Ishikawa (cell line): ENCODE results near the gene KDM4B.

ENCODE experiments used
- CEBPB ChIP-seq: IDR thresholded peaks from 2 replicates; pipeline ENCODE4 v1.6.1; 2012
- CREB1 ChIP-seq: IDR thresholded peaks from 2 replicates; pipeline ENCODE4 v1.6.1; 2012; ENCODE audit warnings: low read depth
- EGR1 ChIP-seq: IDR thresholded peaks from 2 replicates; pipeline ENCODE4 v1.6.1; 2012
- EP300 ChIP-seq: IDR thresholded peaks from 2 replicates; pipeline ENCODE4 v1.6.1; 2012; ENCODE audit warnings: borderline replicate concordance
- FOXM1 ChIP-seq: IDR thresholded peaks from 2 replicates; pipeline ENCODE4 v1.6.1; 2012; ENCODE audit warnings: low read depth, borderline replicate concordance
- NFIC ChIP-seq: IDR thresholded peaks from 2 replicates; pipeline ENCODE4 v1.6.1; 2012
- RAD21 ChIP-seq: IDR thresholded peaks from 2 replicates; pipeline ENCODE4 v1.6.1; 2012; ENCODE audit warnings: low read depth
- TAF1 ChIP-seq: IDR thresholded peaks from 2 replicates; pipeline ENCODE4 v1.6.1; 2012; ENCODE audit warnings: low read depth, mild to moderate bottlenecking
- TCF12 ChIP-seq: IDR thresholded peaks from 2 replicates; pipeline ENCODE4 v1.6.1; 2012; ENCODE audit warnings: low read depth
- TEAD4 ChIP-seq: IDR thresholded peaks from 2 replicates; pipeline ENCODE4 v1.6.1; 2012
- YY1 ChIP-seq: IDR thresholded peaks from 2 replicates; pipeline ENCODE4 v1.6.1; 2012; ENCODE audit warnings: low read depth
- ZBTB7A ChIP-seq: IDR thresholded peaks from 2 replicates; pipeline ENCODE4 v1.6.1; 2012; ENCODE audit warnings: low read depth
- TF ChIP-seq, protein P1 (sequence below): IDR thresholded peaks from 2 replicates; pipeline ENCODE4 v1.6.1; 2012
- TF ChIP-seq, protein P2 (sequence below): IDR thresholded peaks from 2 replicates; pipeline ENCODE4 v1.6.1; 2012; ENCODE audit warnings: low read depth, mild to moderate bottlenecking
- TF ChIP-seq, protein P3 (sequence below): IDR thresholded peaks from 2 replicates; pipeline ENCODE4 v1.6.1; 2012

The KDM4B gene

GRCh38 chr19:5154799-5155426, 186.0 kb downstream of the KDM4B start:
- no peak for TF ChIP-seq CREB1
- no peak for TF ChIP-seq CEBPB
- TF ChIP-seq ZBTB7A: no peak
- no peak for TF ChIP-seq TCF12
- no peak for TF ChIP-seq RAD21
- TF ChIP-seq, protein P1, sequence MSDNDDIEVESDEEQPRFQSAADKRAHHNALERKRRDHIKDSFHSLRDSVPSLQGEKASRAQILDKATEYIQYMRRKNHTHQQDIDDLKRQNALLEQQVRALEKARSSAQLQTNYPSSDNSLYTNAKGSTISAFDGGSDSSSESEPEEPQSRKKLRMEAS: no peak
- no peak for TF ChIP-seq EP300
- no peak for TF ChIP-seq EGR1
- TF ChIP-seq TAF1: no peak
- TF ChIP-seq, protein P2, sequence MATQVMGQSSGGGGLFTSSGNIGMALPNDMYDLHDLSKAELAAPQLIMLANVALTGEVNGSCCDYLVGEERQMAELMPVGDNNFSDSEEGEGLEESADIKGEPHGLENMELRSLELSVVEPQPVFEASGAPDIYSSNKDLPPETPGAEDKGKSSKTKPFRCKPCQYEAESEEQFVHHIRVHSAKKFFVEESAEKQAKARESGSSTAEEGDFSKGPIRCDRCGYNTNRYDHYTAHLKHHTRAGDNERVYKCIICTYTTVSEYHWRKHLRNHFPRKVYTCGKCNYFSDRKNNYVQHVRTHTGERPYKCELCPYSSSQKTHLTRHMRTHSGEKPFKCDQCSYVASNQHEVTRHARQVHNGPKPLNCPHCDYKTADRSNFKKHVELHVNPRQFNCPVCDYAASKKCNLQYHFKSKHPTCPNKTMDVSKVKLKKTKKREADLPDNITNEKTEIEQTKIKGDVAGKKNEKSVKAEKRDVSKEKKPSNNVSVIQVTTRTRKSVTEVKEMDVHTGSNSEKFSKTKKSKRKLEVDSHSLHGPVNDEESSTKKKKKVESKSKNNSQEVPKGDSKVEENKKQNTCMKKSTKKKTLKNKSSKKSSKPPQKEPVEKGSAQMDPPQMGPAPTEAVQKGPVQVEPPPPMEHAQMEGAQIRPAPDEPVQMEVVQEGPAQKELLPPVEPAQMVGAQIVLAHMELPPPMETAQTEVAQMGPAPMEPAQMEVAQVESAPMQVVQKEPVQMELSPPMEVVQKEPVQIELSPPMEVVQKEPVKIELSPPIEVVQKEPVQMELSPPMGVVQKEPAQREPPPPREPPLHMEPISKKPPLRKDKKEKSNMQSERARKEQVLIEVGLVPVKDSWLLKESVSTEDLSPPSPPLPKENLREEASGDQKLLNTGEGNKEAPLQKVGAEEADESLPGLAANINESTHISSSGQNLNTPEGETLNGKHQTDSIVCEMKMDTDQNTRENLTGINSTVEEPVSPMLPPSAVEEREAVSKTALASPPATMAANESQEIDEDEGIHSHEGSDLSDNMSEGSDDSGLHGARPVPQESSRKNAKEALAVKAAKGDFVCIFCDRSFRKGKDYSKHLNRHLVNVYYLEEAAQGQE: no peak
- TF ChIP-seq TEAD4: no peak
- TF ChIP-seq FOXM1: no peak
- TF ChIP-seq, protein P3, sequence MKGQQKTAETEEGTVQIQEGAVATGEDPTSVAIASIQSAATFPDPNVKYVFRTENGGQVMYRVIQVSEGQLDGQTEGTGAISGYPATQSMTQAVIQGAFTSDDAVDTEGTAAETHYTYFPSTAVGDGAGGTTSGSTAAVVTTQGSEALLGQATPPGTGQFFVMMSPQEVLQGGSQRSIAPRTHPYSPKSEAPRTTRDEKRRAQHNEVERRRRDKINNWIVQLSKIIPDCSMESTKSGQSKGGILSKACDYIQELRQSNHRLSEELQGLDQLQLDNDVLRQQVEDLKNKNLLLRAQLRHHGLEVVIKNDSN: no peak
- no peak for TF ChIP-seq YY1
- no peak for TF ChIP-seq NFIC

- no peak for TF ChIP-seq TCF12
- TF ChIP-seq YY1: no peak
- TF ChIP-seq, protein P3: no peak
- TF ChIP-seq, protein P1: no peak
- TF ChIP-seq ZBTB7A: no peak
- no peak for TF ChIP-seq EGR1
Measured at GRCh38 chr19:5155586-5156210, 186.8 kb downstream of the KDM4B start.

DNA sequence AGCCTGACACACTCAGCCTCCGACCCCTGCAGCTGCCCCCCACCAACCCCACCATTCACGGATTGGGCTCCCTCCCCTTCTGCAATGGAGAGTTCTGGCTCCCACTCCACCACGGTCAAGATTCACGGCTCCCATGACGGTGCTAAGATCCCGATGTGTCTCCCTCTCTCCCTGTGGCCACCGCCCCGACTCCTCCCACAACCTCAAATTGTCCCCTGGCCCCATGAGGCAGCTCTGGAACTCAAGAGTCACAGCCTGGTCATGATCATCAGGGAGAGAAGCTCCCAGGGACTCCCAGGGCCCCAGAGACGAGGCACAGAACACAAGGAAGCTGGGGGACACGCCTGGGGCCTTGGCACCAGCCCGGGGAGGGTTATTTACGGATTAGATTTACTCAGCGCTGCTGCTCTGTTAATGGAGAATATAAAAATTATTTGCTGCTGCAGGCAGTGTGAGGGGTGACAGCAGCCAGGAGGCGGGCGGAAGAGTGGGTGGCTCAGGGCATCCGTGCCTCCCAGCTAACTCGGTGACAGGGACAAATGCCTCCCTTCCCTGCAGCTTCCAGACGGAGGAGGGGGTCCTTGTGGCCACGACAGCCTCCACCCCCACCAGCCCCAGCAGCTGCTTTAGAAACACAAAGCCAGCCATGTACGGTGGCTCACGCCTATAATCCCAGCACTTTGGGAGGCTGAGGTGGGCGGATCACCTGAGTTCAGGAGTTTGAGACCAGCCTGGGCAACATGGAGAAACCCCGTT, 187.5 kb downstream of the KDM4B start:
- TF ChIP-seq, protein P3: no peak
- TF ChIP-seq YY1 (no peak), EGR1 (no peak), RAD21 (no peak), TAF1 (no peak), TCF12 (no peak), FOXM1 (no peak), NFIC (no peak)
- TF ChIP-seq, protein P2: no peak
- TF ChIP-seq, protein P1: no peak

DNA sequence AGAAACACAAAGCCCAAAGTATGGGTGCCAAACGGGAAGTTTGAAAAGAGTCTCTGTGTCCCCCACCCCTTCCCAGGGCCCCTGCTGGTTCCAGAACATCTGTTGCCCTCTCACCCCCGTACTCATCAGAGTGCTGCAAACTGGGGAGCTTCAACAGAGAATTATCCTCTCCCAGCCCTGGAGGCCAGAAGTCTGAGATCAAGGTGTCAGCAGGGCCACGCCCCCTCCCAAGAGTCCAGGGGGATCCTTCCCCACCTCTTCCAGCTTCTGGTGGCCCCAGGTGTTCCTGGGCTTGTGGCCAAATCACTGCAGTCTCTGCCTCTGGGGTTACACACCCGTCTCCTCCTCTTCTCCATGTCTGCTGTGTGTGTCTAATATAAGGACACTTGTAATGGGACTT, 188.3 kb downstream of the KDM4B start:
- TF ChIP-seq CEBPB (no peak), CREB1 (no peak), EP300 (no peak), EGR1 (no peak), TCF12 (no peak), RAD21 (no peak), NFIC (no peak), TEAD4 (no peak), FOXM1 (no peak), TAF1 (no peak), ZBTB7A (no peak), YY1 (no peak)
- TF ChIP-seq, protein P3: no peak
- TF ChIP-seq, protein P1: no peak
- TF ChIP-seq, protein P2: no peak
